ENCODE results near the gene CFC1B.
"Not testable (repeated sequence)": the region's sequence is repeated elsewhere in the genome, so short reads cannot be mapped to it uniquely, and the experiment has no call there.

The CFC1B gene

DNA sequence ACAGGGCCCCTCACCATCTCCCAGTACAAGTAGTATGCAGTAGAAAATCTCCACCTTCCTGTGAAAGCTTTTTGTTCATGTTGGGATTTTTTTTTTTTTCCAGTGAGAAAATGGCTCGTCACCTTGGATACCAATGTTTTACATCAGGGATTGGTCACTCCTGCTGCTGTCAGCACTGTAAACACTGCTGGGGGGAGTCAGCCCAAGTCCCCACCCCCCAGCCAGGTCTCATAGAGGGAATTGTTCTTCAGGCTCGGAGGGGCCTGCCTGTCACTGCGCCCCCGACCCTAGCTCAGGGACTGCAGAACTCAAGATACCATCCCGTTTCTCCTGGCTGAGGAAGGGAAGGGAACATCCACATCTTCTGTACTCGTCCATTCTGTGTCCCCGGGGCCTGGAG, at the start of gene CFC1B:
CFC1B (plus strand) TSS at position 231 of the 400 bp plus-strand sequence. CDS start 263 bp downstream, outside the sequence.
- DNase-seq, result not testable (repeated sequence)

DNA sequence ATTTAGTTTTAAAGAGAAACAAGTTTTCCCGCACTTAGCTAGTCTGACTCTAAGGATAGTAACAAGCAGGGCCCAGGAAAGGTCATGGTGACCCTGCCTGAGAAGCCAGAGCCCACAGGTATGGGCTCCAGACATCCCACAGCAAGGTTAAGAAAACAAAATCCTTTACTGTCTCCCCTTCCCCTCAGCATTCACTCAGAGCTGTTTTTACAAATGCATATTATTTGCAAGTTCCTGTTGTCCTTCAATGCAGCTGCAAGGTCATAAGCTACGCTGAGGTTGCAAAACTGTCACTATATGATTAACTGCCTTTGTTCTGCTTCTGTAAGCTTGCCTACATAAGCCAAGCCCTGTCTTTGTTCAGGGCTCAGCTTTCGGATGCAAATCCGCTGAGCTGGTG, 29.9 kb upstream of the CFC1B start:
- not testable (repeated sequence) for DNase-seq

DNA sequence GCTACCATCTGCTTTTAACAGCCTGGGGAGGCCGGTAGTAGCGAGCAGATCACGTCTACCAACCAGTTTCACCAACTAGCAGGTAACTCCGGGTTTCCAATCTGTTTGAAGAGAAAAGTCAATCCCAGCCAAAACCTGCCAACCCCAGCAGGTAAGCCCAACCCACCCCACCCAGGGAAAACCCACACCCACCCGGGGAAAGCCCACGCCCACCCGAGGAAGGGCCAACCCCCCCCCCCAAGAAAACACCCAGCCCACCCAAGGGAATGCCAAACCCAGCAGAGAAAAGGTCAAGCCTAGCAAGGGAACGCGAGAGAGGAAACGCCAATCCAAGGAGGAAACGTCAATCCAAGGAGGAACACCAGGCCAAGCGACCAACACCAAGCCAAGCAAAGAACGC, 11.8 kb upstream of the CFC1B start, which contains the start of gene POTEI:
POTEI (minus strand) TSS at position 101 of the 400 bp plus-strand sequence; CDS start at position 8, 93 bp downstream.
- not testable (repeated sequence) for DNase-seq

GRCh38 chr2:130510807-130511746, 9.9 kb upstream of the CFC1B start:
- not testable (repeated sequence) for DNase-seq

DNA sequence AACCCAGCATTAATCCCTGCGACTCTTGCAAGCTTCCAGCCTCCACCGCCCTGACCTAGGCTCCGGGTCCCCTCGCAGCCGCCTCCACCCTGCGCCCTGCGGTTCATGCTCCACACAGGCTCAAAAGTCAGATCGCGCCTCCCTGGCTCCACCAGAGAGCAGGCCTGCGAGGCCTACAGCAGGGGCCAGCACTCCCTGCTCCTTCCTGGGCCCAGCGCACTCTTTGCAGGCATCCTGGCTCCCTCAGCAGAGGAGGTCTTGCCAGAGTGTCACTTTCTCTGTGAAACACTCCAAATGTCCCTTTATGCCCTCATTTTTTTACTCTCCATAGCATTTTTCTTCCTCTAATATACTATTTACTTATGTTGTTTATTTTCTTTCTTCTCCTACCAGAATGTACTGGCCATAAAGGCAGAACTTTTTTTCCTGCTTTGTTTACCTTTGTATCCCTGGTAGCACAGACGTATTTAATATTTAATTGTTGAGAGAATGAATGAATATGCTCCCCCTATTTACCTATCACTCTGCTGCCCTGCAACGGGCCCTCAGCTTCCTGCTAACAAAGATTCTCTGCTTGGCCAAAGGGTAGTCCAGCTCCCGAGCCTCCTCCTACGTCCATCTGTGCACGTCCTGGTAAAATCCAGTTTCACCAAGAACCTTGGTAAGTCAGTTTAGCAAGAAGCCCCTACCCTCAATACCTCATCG, 9.1 kb upstream of the CFC1B start:
- DNase-seq, result not testable (repeated sequence)

DNA sequence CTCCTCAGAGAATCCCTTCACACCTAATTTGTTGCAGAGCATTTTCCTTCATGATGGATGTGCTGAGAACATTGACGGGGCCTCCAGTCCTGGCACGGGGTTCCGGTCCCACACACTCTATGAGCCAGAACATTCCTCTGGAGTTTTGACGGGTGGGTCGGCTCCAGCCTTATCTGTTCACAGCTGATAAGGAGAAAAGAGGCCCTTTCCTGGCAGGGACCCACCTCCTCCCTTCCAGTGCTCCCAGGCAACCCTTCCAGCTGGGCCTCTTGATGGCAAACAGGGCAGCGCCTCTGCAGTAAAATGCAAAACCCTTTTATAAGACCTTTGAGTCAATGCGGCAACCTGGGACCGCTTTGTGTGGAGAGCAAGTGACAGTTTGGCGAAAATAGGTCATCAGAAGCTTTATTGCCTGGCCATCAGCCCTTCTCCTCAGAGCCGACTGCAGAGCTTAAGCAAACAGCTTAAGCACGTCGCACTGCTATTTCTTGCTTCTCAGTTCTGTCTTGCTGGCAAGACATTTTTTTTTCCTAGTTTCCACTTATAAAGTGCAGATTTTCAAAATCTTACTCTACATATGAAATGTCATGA, 2.4 kb upstream of the CFC1B start:
- not testable (repeated sequence) for DNase-seq

GRCh38 chr2:130522390-130522789, 1.4 kb downstream of the CFC1B start:
- not testable (repeated sequence) for DNase-seq

DNA sequence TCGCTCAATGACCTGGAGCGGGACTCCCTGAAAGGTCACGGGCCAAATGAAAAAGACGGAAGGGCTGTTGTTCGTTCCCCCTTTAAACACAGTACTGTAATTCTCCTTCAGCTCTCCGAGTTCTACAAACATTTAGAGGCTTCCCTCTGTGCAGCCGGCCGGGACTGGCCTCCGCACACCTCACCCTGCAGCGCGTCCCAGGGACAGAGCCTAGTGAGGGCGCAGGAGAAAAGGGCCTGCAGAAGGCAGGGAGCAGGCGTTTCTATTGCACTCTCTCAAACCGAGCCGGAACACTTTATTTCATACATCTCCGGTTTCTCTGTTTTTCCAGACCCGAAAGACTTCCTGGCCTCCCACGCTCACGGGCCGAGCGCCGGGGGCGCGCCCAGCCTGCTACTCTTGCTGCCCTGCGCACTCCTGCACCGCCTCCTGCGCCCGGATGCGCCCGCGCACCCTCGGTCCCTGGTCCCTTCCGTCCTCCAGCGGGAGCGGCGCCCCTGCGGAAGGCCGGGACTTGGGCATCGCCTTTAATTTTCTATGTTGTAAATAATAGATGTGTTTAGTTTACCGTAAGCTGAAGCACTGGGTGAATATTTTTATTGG, 6.4 kb downstream of the CFC1B start:
- DNase-seq, result not testable (repeated sequence)

DNA sequence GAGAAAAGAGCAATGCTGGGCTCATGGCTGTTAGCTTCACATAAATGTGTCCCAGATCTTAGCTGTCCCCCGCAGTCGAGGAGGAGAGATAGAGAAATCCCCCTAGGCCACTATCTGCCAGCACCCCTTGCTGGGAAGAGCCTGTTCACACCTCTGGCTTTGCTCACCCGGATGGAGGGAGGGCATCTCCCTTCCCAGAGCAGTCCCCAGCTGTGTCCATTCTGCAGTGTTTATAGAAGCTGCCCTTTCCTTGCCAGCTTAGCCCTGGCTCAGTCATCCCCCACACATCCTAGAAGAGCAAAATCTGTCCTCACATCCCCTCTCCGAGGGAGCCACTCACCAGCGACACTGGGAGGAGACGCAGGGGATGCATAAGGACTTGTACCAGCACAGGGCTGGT, 8.5 kb downstream of the CFC1B start:
- not testable (repeated sequence) for DNase-seq

GRCh38 chr2:130530212-130530611, 9.2 kb downstream of the CFC1B start:
- DNase-seq, result not testable (repeated sequence)

DNA sequence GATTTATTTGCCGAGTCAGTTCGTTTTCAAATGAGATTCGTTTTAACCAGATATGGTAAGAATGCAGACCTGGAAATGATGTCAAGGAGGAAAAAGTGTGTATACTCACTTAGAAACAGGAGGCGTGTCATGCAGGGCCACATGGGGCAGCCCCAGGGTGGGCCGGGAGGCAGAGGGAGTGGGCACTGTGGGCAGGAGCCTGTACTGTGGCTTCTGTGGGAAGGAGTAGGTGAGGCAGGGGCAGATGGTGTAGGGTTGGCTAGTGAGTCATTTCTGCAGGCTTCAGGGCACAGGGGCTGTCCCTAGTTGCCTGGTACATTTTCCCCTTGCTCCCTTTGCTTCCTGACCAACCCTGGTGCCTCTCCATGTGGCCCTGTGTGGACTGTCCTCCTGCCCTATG, 10.2 kb downstream of the CFC1B start:
- DNase-seq, result not testable (repeated sequence)

DNA sequence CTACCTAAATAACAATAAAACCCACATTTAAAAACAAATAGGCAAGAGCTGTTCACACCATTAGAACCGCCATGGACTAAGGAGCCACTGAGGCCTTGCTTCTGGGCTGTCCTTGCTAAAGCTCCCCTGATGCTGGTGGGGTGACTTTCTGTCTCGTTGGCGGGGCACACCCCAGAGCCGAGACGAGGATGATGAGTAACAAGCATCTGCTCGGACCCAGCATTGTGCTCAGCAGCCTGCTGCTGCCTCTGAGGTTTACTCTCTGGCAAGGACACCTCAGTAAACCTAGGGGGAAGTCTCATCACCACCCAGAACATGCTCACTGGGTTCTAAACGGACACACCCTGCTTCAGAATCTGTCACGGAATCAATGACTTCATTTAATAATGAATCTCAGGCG, 10.7 kb downstream of the CFC1B start:
- not testable (repeated sequence) for DNase-seq

DNA sequence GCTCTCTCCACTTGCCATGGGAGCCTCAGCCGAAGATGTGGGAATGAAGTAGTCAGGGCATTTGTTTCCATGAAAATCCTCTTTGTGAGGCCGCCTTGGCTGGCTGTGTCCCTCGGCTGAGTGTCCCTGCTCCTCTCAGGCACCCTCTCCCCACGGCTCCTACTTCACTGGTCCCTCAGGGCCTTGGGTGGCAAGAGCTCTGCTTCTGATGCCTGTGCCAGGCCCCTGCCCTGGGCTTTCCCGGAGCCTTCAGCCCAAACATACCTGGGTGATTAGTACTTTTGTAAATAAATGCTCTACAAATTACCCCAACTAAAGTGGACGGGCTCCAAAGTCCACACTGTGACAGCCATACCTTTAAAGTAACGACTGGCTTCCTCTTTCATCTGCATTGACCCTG, 15.6 kb downstream of the CFC1B start:
- DNase-seq, result not testable (repeated sequence)

DNA sequence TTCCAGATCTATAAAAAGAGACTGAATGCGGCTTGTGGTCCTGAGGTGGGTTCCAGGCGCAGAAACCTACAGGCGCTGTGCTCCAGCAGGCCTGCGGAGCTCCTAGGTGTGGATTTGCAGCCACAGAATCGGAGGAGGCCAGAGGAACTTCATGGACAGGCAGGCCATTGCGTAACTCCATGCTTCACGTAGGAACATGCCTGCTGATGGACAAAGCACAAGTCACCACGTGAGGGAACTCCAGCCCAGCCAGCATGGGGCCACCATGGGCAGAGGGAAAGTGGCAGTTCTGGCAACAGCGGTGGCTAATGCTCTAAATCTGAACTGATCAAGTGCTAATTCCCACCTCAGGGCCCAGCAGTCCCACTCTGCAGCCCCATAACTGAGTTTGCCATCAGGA, 17.2 kb downstream of the CFC1B start:
- DNase-seq, result not testable (repeated sequence)

DNA sequence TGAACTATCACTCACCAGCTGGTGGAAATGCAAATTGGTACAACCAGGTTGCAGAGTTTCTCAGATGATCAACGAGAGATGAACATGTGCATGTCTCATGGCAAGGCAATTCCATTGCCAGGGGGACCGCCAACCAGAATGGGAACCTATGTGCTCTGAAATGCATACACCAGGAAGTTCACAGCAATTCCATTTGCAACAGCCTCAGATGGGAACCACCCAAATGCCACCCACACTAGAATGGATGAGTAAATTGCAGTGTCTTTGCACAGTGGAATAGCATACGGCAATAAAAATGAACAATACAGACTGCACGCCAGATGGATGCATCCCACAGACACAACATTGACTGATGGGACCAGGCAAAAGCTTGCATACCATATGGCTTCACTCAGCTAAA, 21.8 kb downstream of the CFC1B start:
- not testable (repeated sequence) for DNase-seq

DNA sequence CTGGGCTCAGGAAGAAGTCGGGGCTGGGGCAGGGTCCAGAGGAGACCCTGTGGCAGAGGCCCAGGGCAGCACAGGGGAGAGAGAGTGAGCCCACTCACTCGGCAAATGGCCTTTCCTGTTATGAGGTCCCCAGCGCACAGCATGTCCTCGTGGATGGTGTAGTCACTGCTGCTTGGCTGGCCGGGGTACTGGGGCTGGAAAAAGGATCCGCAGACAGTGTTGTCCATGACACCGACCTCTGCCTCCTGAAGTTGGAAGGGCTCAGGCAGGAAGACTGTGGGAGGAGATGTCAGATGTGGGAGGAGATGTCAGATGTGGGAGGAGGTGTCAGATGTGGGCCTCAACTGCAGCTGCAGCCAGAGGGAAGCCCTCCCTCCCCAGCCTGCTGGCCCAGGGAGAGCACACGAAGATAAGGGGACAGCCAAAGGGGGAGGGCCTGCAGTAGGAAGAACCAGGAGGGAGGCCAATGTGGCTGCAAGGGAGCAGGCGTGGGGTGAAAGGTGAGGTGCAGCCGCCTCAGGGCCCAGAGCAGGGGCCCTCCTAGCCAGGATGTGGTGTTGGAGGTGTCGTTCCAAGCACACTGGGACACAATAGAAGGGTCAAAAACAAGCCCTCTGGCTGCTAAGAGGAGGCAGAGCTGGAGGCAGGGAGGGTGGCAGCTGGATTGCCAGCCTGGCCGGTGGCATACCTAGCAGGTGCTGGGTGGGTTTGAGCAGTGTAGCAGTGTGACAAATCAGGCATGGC, 22.9 kb downstream of the CFC1B start:
- DNase-seq, result not testable (repeated sequence)

DNA sequence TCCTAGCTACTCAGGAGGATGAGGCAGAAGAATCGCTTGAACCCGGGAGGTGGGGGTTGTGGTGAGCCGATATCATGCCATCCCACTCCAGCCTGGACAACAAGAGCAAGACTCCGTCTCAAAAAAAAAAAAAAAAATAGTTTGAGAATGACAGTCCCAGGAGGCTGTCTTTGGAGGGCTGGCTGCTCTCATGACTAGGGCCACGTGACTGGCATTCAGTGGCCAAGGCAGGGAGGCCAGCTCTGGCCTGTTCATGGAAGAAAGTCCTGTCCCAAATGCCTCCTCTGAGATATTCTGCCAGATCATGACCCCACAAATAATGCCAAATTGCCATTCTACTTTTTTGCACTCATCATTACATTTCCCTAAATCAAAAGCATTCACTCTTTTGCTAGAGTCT, 24.0 kb downstream of the CFC1B start:
- not testable (repeated sequence) for DNase-seq

GRCh38 chr2:130548418-130548817, 27.4 kb downstream of the CFC1B start:
- not testable (repeated sequence) for DNase-seq

DNA sequence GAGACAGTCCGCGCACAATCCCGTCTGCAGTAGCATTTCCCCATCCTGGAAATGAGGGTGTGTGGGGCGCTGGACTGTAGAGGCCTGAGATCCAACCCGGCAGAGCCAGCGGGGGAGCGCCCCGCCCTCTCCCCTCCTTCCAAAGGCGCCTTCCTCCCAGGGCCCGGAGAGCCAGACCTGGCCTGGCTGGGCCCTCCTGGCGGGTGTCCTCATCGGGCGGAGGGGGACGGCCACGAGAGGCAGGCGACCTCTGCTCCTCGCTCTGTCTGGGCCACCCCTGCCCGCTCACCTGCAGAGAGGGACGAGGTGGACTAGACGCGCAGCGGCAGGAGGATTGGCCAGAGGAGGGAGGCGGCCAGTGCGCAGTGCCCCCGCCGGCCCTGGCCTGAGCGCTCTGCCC, 28.5 kb downstream of the CFC1B start:
- DNase-seq, result not testable (repeated sequence)

DNA sequence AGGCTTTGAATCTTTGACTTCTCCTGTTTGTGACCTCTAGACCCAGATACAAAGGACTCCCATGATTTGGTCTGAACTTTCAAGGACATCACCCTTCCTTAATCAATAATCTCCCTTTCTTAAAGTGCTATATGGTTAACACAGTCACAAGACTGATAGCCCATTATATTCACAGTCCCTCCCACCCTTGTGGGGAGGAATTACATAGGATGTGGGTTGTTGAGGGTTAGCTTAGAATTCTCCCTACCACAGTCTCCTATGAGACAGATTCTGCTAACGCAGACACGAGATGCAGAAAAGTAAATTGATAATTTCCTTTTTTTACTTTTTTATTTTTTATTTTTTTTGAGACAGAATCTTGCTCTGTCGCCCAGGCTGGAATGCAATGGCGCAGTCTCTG, 33.2 kb downstream of the CFC1B start:
- not testable (repeated sequence) for DNase-seq

- not testable (repeated sequence) for DNase-seq
Measured at GRCh38 chr2:130556441-130556840, 35.4 kb downstream of the CFC1B start.

DNA sequence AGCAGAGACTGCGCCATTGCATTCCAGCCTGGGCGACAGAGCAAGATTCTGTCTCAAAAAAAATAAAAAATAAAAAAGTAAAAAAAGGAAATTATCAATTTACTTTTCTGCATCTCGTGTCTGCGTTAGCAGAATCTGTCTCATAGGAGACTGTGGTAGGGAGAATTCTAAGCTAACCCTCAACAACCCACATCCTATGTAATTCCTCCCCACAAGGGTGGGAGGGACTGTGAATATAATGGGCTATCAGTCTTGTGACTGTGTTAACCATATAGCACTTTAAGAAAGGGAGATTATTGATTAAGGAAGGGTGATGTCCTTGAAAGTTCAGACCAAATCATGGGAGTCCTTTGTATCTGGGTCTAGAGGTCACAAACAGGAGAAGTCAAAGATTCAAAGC, 45.1 kb downstream of the CFC1B start:
- not testable (repeated sequence) for DNase-seq
